Lower leg skin (tissue), 4 donors: ENCODE results near the gene PLEKHM3. TPM values are rescaled to one million over a fixed set of nuclear protein-coding genes. Genes with fewer than 3 reads are reported as not detected.

Experiments used
- DNase-seq, 2 donors: peaks; one replicate each; pipeline ENCODE4 v3.0.0-alpha.2; 2019; ENCODE audit warnings: low spot score in 2 of 2
- H3K4me3 ChIP-seq: fragments of 200-600 bp; sonication (generic); 2 replicates; pipeline ENCODE4 v1.5.1; 2017; ENCODE audit warnings: mild to moderate bottlenecking, low read depth; ENCODE audit not compliant: poor library complexity, severe bottlenecking
- POLR2A ChIP-seq, 2 donors: fragments of 450-650 bp; IDR thresholded peaks; one replicate each; pipeline ENCODE4 v1.6.1; 2016 to 2017; ENCODE audit warnings: antibody characterized with exemption in 2 of 2, mild to moderate bottlenecking in 1 of 2, moderate library complexity in 1 of 2
- WGBS, 2 donors: methylation state at CpG; one replicate each; pipeline ENCODE4 v1.1.5; 2018; 5-methylcytosine and 5-hydroxymethylcytosine counted together
- intact Hi-C: fragments of 100-400 bp; cut with DNase I; formaldehyde crosslinking; loops from one replicate; pipeline ENCODE4 v1.15.0; 2023; ENCODE audit warnings: low total_unique reads
- total RNA-seq, 4 donors: library from RNA; depleted of rRNA; stranded (reverse); fragments of >200 nt; gene quantifications; one replicate each; pipeline ENCODE4 v1.1.0, GENCODE V29; 2016
- TF ChIP-seq, protein P1 (sequence below), 3 donors: fragments of 450-650 bp; IDR thresholded peaks; one replicate each; pipeline ENCODE4 v1.5.1; 2016; ENCODE audit warnings: antibody characterized with exemption in 3 of 3, mild to moderate bottlenecking in 3 of 3, moderate library complexity in 2 of 3

The PLEKHM3 gene
- total RNA-seq, 4 donors from 2014 or later, result 18.3 to 22.2 (median 19.4) TPM

DNA sequence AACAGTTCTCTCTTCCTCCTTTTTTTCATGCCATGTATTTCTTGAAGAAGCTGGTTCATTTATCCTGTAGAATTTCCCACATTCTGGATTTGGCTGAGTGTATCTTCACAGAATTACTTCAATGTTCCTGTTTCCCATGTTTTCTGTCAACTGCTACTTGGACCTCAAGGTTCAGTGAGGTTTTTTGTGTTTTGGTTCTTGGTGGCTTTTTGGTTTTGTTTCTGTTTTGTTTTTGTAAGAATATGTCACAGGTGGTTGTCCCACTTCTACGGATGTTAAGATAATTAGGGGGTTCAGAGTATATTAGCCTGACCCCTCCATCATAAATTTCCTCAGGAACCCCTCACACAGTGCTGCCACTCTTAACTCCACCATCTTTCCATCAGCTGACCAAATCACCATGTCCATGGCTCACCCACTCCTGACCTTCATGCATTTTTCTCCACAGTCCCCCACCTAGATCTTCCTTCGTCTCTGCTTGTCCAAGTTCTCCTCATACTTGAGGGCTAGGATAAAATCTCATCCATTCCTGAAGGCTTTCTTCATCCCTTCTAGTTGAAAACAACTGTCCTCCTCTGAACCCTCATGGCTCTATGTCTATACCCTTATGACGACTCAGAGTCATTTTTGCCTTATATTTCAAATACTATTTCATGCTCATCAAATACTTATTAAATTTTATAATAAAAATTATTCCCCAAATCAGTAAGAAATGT, 40.4 kb downstream of the PLEKHM3 start:
- 93 to 97% methylated on average over 3 of the region's 3 CpGs for WGBS, 2 donors
- TF ChIP-seq, protein P1, sequence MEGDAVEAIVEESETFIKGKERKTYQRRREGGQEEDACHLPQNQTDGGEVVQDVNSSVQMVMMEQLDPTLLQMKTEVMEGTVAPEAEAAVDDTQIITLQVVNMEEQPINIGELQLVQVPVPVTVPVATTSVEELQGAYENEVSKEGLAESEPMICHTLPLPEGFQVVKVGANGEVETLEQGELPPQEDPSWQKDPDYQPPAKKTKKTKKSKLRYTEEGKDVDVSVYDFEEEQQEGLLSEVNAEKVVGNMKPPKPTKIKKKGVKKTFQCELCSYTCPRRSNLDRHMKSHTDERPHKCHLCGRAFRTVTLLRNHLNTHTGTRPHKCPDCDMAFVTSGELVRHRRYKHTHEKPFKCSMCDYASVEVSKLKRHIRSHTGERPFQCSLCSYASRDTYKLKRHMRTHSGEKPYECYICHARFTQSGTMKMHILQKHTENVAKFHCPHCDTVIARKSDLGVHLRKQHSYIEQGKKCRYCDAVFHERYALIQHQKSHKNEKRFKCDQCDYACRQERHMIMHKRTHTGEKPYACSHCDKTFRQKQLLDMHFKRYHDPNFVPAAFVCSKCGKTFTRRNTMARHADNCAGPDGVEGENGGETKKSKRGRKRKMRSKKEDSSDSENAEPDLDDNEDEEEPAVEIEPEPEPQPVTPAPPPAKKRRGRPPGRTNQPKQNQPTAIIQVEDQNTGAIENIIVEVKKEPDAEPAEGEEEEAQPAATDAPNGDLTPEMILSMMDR (IDR thresholded peaks at IDR 0.05), result no peak
- no peak for TF ChIP-seq POLR2A (IDR thresholded peaks at IDR 0.05)
- no peak for DNase-seq
- H3K4me3 ChIP-seq, result no peak overlapping the region
- intact Hi-C loops, result no loop called here

DNA sequence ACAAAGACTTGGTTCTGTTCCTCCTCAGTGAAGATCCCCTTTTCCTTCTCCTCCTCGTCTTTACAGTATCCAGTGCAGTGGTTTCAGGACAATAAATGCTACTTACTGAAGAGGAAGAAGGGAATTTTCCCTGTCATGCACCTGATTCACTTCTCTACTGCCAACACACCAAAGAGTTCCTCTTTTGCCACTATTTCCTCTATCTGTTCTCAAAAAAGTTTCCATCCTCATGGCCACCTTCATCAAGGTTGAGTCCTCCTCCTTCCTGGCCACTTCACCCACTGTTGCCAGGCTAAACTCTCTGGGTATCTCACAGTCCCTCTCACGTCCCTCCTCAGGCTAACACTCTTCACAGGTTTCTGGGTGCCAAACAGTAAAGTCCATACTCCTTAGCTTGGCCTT, 41.7 kb downstream of the PLEKHM3 start:
- TF ChIP-seq POLR2A (IDR thresholded peaks at IDR 0.05), result no peak
- TF ChIP-seq, protein P1 (IDR thresholded peaks at IDR 0.05), result no peak
- 91 to 94% methylated on average over 2 of the region's 2 CpGs for WGBS, 2 donors
- H3K4me3 ChIP-seq, result no peak overlapping the region
- no peak for DNase-seq
- intact Hi-C loops, result no loop called here

DNA sequence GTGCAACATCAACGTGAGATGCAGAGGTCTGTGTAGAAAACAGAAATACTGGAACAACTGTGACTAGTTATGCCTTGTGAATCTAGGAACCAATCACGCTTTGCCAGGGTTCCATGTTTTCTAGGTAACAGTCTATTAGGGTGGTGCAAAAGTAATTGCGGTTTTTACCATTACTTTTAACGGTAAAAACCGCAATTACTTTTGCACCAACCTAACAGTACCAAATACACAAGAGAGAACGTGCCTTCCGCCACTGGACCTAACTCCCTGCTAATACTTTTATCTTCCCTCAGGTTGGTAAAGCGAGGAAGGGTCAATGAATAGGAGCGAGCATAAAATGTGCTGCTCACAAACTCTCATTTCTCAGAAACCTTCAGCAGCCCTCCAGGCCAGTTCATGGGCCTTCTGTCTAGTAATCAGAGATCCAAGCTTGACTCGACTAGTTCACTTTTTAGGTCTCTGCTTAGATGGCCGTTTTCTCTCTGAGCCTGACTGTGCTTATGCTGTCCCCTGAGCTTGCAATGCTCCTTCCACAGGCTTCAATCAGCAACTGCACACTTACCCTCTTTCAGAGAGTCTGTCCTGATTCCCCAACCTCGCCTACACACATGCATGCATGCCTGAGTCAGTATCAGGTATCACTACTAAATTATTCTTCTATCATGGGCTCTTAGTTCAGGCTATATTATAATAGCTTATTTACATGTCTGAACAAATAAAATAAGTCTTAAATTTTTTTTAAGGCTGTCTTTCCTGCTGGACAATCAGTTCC, 47.0 kb downstream of the PLEKHM3 start:
- TF ChIP-seq POLR2A (IDR thresholded peaks at IDR 0.05), result no peak
- TF ChIP-seq, protein P1 (IDR thresholded peaks at IDR 0.05), result no peak
- no peak overlapping the region for H3K4me3 ChIP-seq
- intact Hi-C loops, result no loop called here
- DNase-seq, result no peak
- WGBS, 2 donors, result 91 to 95% methylated on average over 12 of the region's 12 CpGs

DNA sequence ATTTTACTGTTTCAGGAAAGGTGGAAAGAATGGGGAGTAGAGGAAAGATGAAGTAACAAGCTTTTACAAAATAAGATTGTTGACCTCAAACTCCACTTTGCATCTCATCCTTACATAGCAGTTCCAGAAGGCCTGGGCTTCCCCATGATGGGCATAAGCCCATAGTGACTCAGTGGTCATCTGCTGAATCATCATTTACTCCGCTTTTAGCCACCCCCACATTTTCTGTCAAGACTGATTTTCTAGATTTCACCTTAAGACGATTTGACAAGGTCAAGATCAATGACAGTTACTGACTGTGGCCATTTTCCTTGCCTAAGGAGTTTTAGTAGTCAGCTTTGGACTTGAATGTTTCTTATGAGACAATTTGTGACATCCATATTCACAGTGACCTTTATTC, 49.4 kb downstream of the PLEKHM3 start:
- no peak for TF ChIP-seq POLR2A (IDR thresholded peaks at IDR 0.05)
- TF ChIP-seq, protein P1 (IDR thresholded peaks at IDR 0.05), result no peak
- no peak for DNase-seq
- intact Hi-C loops, result no loop called here
- WGBS, 2 donors, result 92% methylated on average over 2 of the region's 2 CpGs
- H3K4me3 ChIP-seq, result no peak overlapping the region

DNA sequence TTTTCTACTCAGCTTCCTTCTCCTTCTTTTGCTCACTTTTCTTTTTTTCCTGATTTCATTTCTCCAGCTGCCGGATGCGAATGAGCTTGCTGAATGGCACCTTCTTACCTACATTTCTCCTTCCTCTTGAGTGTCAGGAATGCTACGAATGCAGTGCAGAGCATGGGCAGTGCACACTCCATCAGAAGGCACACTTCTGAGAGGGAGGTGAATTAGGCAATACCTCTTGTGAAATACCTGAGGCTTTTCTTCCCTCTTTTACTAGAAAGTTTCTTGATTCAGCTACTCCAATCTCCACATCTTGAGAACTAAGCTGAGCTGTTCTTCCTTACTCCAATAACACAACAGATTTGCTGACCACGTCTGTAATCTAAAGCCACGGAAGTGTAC, 51.1 kb downstream of the PLEKHM3 start:
- intact Hi-C loops, result no loop called here
- no peak for TF ChIP-seq POLR2A (IDR thresholded peaks at IDR 0.05)
- TF ChIP-seq, protein P1 (IDR thresholded peaks at IDR 0.05), result no peak
- WGBS, 2 donors, result 84 to 90% methylated on average over 5 of the region's 5 CpGs
- H3K4me3 ChIP-seq, result no peak overlapping the region
- no peak for DNase-seq
